Stomach (tissue), 9 donors: Measurements from ENCODE around the gene CARD6. TPM values are rescaled to one million over a fixed set of nuclear protein-coding genes. Genes with fewer than 3 reads are reported as not detected.
A peak's percentile ranks its signal among the peaks of the same experiment; 100 is the strongest.

ENCODE experiments used
- DNase-seq, 2 donors: peaks; one replicate each; pipeline versions ENCODE4 v3.0.0 to v3.0.0-alpha.2; 2013 to 2019
- H3K27ac ChIP-seq, 5 donors: fragments of 200-600 bp in 4 of 5; sonication (generic) in 4 of 5; one replicate each; pipeline ENCODE4 v1.5.1; 2013 to 2019; ENCODE audit warnings: mild to moderate bottlenecking in 1 of 5, moderate library complexity in 1 of 5
- H3K27me3 ChIP-seq, 3 donors: fragments of 200-600 bp; sonication (generic); one replicate each; pipeline ENCODE4 v1.5.1; 2017 to 2019; ENCODE audit warnings: mixed run types in 1 of 3
- H3K36me3 ChIP-seq, 4 donors: fragments of 200-600 bp; sonication (generic); 1 replicate in 3 of 4; 2 replicates in 1 of 4; pipeline ENCODE4 v1.5.1; 2016 to 2019
- H3K4me1 ChIP-seq, 4 donors: fragments of 200-600 bp; sonication (generic); one replicate each; pipeline ENCODE4 v1.5.1; 2016 to 2019
- H3K4me3 ChIP-seq, 4 donors: fragments of 200-600 bp; sonication (generic) in 3 of 4; one replicate each; pipeline ENCODE4 v1.5.1; 2016 to 2019; ENCODE audit warnings: mild to moderate bottlenecking in 1 of 4
- H3K9me3 ChIP-seq, 4 donors: fragments of 200-600 bp; sonication (generic); one replicate each; pipeline ENCODE4 v1.5.1; 2016 to 2019
- CTCF ChIP-seq, 7 experiments: fragments of 450-650 bp in 4 of 7; fragments of 200-600 bp in 3 of 7; sonication (generic) in 3 of 7; IDR thresholded peaks; one replicate each; pipeline ENCODE4 v1.5.1; 2016 to 2019; ENCODE audit warnings: antibody characterized with exemption in 7 of 7, control low read depth in 2 of 7, mild to moderate bottlenecking in 1 of 7
- EP300 ChIP-seq: sonication (generic); formaldehyde crosslinking; IDR thresholded peaks from one replicate; pipeline ENCODE4 v1.6.1; 2017; ENCODE audit warnings: antibody characterized with exemption
- POLR2A ChIP-seq, 4 donors: fragments of 450-650 bp; IDR thresholded peaks; one replicate each; pipeline ENCODE4 v1.6.1; 2016; ENCODE audit warnings: antibody characterized with exemption in 4 of 4, control low read depth in 2 of 4, mild to moderate bottlenecking in 1 of 4, moderate library complexity in 1 of 4
- POLR2AphosphoS5 ChIP-seq, 3 donors: sonication (generic); formaldehyde crosslinking; IDR thresholded peaks; one replicate each; pipeline ENCODE4 v1.6.1; 2016; ENCODE audit warnings: antibody characterized with exemption in 3 of 3
- WGBS, 5 donors: extraction: QIAGEN DNeasy Blood & Tissue Kit in 3 of 5; methylation state at CpG; one replicate each; pipeline versions ENCODE4 v1.1.5 to v1.1.7; 2013 to 2018; 5-methylcytosine and 5-hydroxymethylcytosine counted together
- intact Hi-C: fragments of 100-400 bp; cut with DNase I; formaldehyde crosslinking; loops from one replicate; pipeline ENCODE4 v1.15.1; 2023; ENCODE audit warnings: low total_unique reads
- polyA plus RNA-seq, 3 donors: library from polyadenylated mRNA; stranded (reverse); fragments of 200-250 nt; gene quantifications; one replicate each; pipeline ENCODE4 v1.2.3, GENCODE V29; 2013
- small RNA-seq, 4 donors: library from RNA; depleted of rRNA; stranded (forward); fragments of <200 nt; gene quantifications; one replicate each; pipeline ENCODE3, GENCODE V24; 2016
- total RNA-seq, 5 donors: library from RNA; depleted of rRNA; stranded (reverse); fragments of >200 nt; gene quantifications; one replicate each; pipeline versions ENCODE4 v1.1.0 to v1.2.3, GENCODE V29; 2014 to 2016
- donor health status: healthy with polysubstance abuse.
- donor health status: Bipolar disorder and iron deficiency.
- donor health status: healthy.

The CARD6 gene
- total and polyA plus RNA-seq, 8 donors, result 2.0 to 30.8 (median 10.7) TPM

DNA sequence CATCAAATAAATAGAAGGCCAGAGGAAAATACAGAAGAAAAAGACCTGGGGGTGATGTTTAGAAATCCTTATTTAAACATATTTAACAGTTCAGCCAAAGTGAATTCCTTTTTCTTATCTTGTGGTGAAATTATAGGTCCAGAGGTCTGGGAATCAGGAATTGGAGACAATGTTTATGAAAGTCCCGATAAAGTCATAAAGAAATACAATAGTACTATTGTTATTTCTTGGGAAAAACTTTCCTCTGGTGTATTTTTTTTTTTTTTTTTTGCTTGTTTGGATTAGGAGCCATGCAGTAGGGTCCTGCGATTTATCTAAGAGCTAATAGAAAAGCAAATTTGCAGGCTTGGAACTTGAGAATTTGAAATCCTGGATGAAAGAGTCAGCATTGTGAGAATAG lies 68.6 kb downstream of the CARD6 start:
- no peak for TF ChIP-seq CTCF (IDR thresholded peaks at IDR 0.05)
- TF ChIP-seq POLR2AphosphoS5 (IDR thresholded peaks at IDR 0.05), result no peak
- TF ChIP-seq POLR2A (IDR thresholded peaks at IDR 0.05), result no peak
- no peak for TF ChIP-seq EP300
- no peaks in the 10 kb centered on the region for H3K36me3 ChIP-seq
- peak overlapping the region in 3 of 4 donors; percentile 0 to 16 (median 14) for H3K4me3 ChIP-seq
- intact Hi-C loops, result no loop called here
- no peak for DNase-seq
- 12 to 34% (median 23%) methylated on average over 2 of the region's 2 CpGs for WGBS, 5 donors
- H3K9me3 ChIP-seq, result no peaks in the 10 kb centered on the region
- H3K27ac ChIP-seq, result peak overlapping the region in 4 of 5 donors; percentile 6 to 51 (median 34)
- no peaks in the 10 kb centered on the region for H3K27me3 ChIP-seq
- H3K4me1 ChIP-seq, result peaks cover 0 to 17% (median 6%) of the 10 kb centered on the region in 4 donors

Small RNAs within 50 kb of the gene (small RNA-seq; reads per million reads assigned to genes)
- 16.2 to 75.9 (median 19.3) reads per million in 4 donors for gene SNORD72

Other genes with a start within 250 kb of the CARD6 start
- 10 to 100 TPM; 10.5 to 31.7 (median 18.4) TPM for gene PTGER4, start 161.5 kb upstream of the CARD6 start, total RNA-seq
- gene PTGER4, start 161.5 kb upstream of the CARD6 start, polyA plus RNA-seq, result 10 to 100 TPM in 1 of 3 donors, 1 to 10 TPM in 2; 1.9 to 23.4 (median 7.5) TPM
- 10 to 100 TPM in 2 of 5 donors, 1 to 10 TPM in 2, under 1 TPM in 1; 0.29 to 41.5 (median 7.5) TPM for gene TTC33, start 85.4 kb upstream of the CARD6 start, total RNA-seq
- gene TTC33, start 85.4 kb upstream of the CARD6 start, polyA plus RNA-seq, result 1 to 10 TPM; 5.8 to 7.8 (median 6.2) TPM
- 100 to 1,000 TPM in 2 of 5 donors, 10 to 100 TPM in 3; 31.9 to 170 (median 85.8) TPM for gene PRKAA1, start 43.0 kb upstream of the CARD6 start, total RNA-seq
- 10 to 100 TPM; 17.8 to 23.7 (median 20.1) TPM for gene PRKAA1, start 43.0 kb upstream of the CARD6 start, polyA plus RNA-seq
- gene RPL37, start 6.1 kb upstream of the CARD6 start, total RNA-seq, result 1,000 to 10,000 TPM in 1 of 5 donors, 100 to 1,000 TPM in 3, 10 to 100 TPM in 1; 87.9 to 1,694 (median 446) TPM
- 1,000 to 10,000 TPM; 1,957 to 2,879 (median 2,142) TPM for gene RPL37, start 6.1 kb upstream of the CARD6 start, polyA plus RNA-seq
- gene C7, start 68.1 kb downstream of the CARD6 start, total RNA-seq, result 100 to 1,000 TPM; 167 to 317 (median 205) TPM
- gene C7, start 68.1 kb downstream of the CARD6 start, polyA plus RNA-seq, result 10 to 100 TPM; 22.4 to 45.4 (median 22.6) TPM
- gene MROH2B, start 230.0 kb downstream of the CARD6 start, total RNA-seq, result not detected
- gene MROH2B, start 230.0 kb downstream of the CARD6 start, polyA plus RNA-seq, result not detected